ENCODE measurements around the gene CHRNA4. TPM values are rescaled to one million over a fixed set of nuclear protein-coding genes. Genes with fewer than 3 reads are reported as not detected.

Gene CHRNA4
- total and polyA plus RNA-seq, 2 of the 4 experiments (the other 2 are of a cell fraction), result not detected

DNA sequence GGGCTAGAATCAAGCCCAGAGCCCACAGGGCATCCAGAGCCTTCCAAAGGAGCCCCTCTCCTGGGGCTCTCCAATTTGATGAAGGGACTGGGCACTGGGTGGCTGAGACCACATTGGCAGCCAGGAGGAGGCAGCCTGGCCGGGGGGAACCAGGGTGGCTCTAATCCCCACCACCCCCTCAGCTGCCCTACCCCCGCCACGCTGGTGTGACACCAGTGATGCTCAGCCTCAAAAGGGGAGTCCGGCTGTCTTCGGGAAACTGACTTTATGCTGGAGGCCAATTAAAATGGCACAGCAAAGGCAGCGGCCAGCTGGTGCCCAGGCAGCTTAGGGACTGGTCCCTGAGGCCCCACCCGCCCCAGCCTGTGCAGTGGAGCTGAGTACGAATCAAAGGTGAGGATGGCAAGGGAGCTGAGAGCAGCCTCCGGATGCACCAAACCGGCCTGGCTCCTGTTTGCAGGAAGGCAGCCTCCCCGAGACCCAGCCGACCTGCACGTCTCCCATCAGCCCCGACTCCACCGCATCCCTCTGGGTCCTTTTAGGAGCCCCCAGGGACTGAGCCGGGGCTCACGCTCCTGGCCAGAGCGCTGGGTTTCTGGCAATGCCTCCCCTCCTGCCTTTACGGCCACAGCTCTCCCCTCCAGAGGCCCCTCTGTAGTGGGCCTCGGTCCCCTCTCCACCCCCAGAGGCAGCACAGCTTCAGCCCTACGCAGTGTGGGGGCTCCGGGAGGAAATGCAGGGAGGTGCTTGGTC is 28.5 kb downstream of the CHRNA4 start:
- Histone ChIP-seq H4K91ac (ENCODE audit: insufficient read depth, low read depth, low read length) (no peak overlapping the region), H2AK5ac (ENCODE audit: low read depth, low read length) (no peak overlapping the region), H3K79me1 (ENCODE audit: low read depth in 1 of 2, low read length in 2 of 2) (no peaks in the 10 kb centered on the region), H2BK120ac (ENCODE audit: low read depth, low read length) (no peak overlapping the region), H3K9ac (ENCODE audit: low read depth, low read length) (no peak overlapping the region), H4K5ac (ENCODE audit: low read depth, low read length) (no peak overlapping the region), H2AFZ (replicated peaks; ENCODE audit: low read length, poor library complexity) (no peak overlapping the region), H4K20me1 (ENCODE audit: insufficient read depth, low read length) (no peaks in the 10 kb centered on the region), H3K9me1 (ENCODE audit: insufficient read depth, low read length) (no peaks in the 10 kb centered on the region), H3K9me3 (ENCODE audit: control insufficient read depth, insufficient read depth, low read length) (peaks cover 6% of the 10 kb centered on the region), H3K4ac (ENCODE audit: low read depth, low read length) (no peak overlapping the region), H3K4me2 (ENCODE audit: low read depth, low read length) (no peak overlapping the region), H3K23ac (ENCODE audit: low read depth, low read length) (no peak overlapping the region), H4K8ac (ENCODE audit: low read depth in 2 of 2, low read length in 2 of 2) (no peak overlapping the region), H3K4me3 (ENCODE audit: insufficient read depth, low read depth, low read length) (no peak overlapping the region), H3K27ac (ENCODE audit: insufficient read depth, low read length) (no peak overlapping the region), H3K14ac (replicated peaks; ENCODE audit: low read depth, low read length) (no peak overlapping the region), H2AK9ac (replicated peaks; ENCODE audit: low read depth, low read length, poor library complexity) (no peak overlapping the region), H2BK15ac (ENCODE audit: low read depth, low read length) (no peak overlapping the region), H2BK20ac (ENCODE audit: low read depth, low read length) (no peak overlapping the region), H3K56ac (ENCODE audit: extremely low read depth, insufficient read depth, low read length) (no peak overlapping the region), H2BK5ac (ENCODE audit: low read depth, low read length, poor library complexity, severe bottlenecking) (no peak overlapping the region), H3K27me3 (ENCODE audit: control insufficient read depth, insufficient read depth, low read length) (peaks cover 9% of the 10 kb centered on the region), H3K4me1 (ENCODE audit: control insufficient read depth, insufficient read depth, low read length) (no peaks in the 10 kb centered on the region), H3K36me3 (ENCODE audit: control insufficient read depth, insufficient read depth, low read length) (no peaks in the 10 kb centered on the region), H3K18ac (ENCODE audit: low read depth, low read length) (no peak overlapping the region)
- intact Hi-C loops (cut with micrococcal nuclease), result no loop called here
- WGBS, 2 experiments (ENCODE audit: extremely low coverage in 2 of 2, insufficient read length in 1 of 2), result 67% methylated on average over 5 of the region's 22 CpGs; no CpG with 5 or more reads in 1 of the 2 experiments
- ATAC-seq (ENCODE audit: low read depth), result no peak
- in situ Hi-C loops (cut with MboI; ENCODE audit: low sequenced_read_pairs), result no loop called here
- ChIA-PET CTCF (no interaction called here), POLR2A (ENCODE audit: unreplicated experiment) (no interaction called here)
- no TSS peak for BruUV-seq (replicated peaks)
- dilution Hi-C loops (cut with HindIII; ENCODE audit: low sequenced_read_pairs, unreplicated experiment), result no loop called here
- DNase-seq, result no peak
- TF ChIP-seq RCOR1 (IDR thresholded peaks at IDR 0.05; ENCODE audit: insufficient replicate concordance, low read length) (no peak), CHD1 (IDR thresholded peaks at IDR 0.05; ENCODE audit: low read depth, low read length) (no peak), MAFK (IDR thresholded peaks at IDR 0.05; ENCODE audit: low read depth, low read length) (no peak), CEBPB (IDR thresholded peaks at IDR 0.05; ENCODE audit: low read depth, low read length) (no peak), MXI1 (IDR thresholded peaks at IDR 0.05; ENCODE audit: borderline replicate concordance, low read depth, low read length) (no peak), FOS (IDR thresholded peaks at IDR 0.05; ENCODE audit: low read depth, low read length) (no peak), POLR2A (IDR thresholded peaks at IDR 0.05; ENCODE audit: low read depth, low read length) (no peak), RAD21 (IDR thresholded peaks at IDR 0.05; ENCODE audit: low read length) (no peak), NFE2L2 (IDR thresholded peaks at IDR 0.05; ENCODE audit: low read depth, low read length) (no peak), MAZ (IDR thresholded peaks at IDR 0.05; ENCODE audit: borderline replicate concordance, low read depth, low read length) (no peak), BHLHE40 (IDR thresholded peaks at IDR 0.05; ENCODE audit: low read depth, low read length) (no peak), RFX5 (IDR thresholded peaks at IDR 0.05; ENCODE audit: low read depth, low read length) (no peak), SMC3 (IDR thresholded peaks at IDR 0.05; ENCODE audit: low read depth, low read length) (no peak)
- TF ChIP-seq, protein P1, sequence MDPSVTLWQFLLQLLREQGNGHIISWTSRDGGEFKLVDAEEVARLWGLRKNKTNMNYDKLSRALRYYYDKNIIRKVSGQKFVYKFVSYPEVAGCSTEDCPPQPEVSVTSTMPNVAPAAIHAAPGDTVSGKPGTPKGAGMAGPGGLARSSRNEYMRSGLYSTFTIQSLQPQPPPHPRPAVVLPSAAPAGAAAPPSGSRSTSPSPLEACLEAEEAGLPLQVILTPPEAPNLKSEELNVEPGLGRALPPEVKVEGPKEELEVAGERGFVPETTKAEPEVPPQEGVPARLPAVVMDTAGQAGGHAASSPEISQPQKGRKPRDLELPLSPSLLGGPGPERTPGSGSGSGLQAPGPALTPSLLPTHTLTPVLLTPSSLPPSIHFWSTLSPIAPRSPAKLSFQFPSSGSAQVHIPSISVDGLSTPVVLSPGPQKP (IDR thresholded peaks at IDR 0.05; ENCODE audit: borderline replicate concordance, low read depth, low read length), result no peak
- TF ChIP-seq, protein P2, sequence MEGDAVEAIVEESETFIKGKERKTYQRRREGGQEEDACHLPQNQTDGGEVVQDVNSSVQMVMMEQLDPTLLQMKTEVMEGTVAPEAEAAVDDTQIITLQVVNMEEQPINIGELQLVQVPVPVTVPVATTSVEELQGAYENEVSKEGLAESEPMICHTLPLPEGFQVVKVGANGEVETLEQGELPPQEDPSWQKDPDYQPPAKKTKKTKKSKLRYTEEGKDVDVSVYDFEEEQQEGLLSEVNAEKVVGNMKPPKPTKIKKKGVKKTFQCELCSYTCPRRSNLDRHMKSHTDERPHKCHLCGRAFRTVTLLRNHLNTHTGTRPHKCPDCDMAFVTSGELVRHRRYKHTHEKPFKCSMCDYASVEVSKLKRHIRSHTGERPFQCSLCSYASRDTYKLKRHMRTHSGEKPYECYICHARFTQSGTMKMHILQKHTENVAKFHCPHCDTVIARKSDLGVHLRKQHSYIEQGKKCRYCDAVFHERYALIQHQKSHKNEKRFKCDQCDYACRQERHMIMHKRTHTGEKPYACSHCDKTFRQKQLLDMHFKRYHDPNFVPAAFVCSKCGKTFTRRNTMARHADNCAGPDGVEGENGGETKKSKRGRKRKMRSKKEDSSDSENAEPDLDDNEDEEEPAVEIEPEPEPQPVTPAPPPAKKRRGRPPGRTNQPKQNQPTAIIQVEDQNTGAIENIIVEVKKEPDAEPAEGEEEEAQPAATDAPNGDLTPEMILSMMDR (conservative IDR thresholded peaks at IDR 0.05; ENCODE audit: low read depth, low read length), result no peak
- TF ChIP-seq, protein P3, sequence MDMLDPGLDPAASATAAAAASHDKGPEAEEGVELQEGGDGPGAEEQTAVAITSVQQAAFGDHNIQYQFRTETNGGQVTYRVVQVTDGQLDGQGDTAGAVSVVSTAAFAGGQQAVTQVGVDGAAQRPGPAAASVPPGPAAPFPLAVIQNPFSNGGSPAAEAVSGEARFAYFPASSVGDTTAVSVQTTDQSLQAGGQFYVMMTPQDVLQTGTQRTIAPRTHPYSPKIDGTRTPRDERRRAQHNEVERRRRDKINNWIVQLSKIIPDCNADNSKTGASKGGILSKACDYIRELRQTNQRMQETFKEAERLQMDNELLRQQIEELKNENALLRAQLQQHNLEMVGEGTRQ (IDR thresholded peaks at IDR 0.05; ENCODE audit: low read depth, low read length), result no peak
